Measurements from ENCODE around the gene PGAM2. TPM values are rescaled to one million over a fixed set of nuclear protein-coding genes. Genes with fewer than 3 reads are reported as not detected.

PGAM2 gene
- total RNA-seq, 1 donor from 2014 or later: 671 TPM

DNA sequence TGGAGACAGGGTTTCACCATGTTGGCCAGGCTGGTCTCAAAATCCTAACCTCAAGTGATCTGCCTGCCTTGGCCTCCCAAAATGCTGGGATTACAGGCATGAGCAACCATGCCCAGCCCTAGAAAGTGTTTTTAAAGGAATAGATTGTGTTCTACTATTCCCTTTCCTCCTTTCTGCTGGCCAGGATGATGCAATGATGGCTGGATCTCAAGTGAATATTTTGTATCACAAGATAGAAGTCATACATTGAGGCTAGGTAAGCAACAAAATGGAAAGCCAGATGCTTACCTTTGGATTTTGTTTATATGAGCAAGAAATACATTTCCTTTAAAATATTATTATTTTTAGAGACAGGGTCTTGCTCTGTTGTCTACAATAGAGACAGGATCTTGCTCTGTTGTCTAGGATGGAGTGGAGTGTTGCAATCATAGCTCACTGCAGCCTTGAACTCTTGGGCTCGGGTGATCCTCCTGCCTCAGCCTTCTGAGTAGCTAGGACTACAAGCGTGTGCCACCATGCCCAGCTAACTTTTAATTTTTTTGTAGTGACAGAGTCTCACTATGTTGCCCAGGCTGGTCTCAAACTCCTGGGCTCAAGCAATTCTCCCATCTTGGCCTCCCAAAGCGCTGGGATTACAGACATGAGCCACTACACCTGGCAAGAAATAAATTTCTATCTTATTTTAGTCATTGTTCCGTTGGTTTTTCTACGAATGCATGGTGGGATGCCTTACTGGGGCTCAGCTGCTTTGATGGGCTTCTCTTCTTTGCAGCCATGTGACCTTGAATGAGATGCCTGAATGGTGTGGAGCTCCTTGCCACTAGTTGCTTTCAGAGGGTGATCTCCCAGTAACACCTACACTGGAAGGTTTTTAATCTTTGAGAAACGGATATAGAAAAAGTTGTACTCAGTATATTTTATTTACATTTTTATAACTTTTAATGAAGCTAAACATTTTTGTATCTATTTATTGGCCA is 33.0 kb upstream of the PGAM2 start:
- no peak overlapping the region for H3K4me3 ChIP-seq
- DNase-seq: no peak
- H3K9me3 ChIP-seq (replicated peaks): no peaks in the 10 kb centered on the region
- H3K36me3 ChIP-seq: no peaks in the 10 kb centered on the region
- no peak overlapping the region for H3K27ac ChIP-seq (replicated peaks)
- TF ChIP-seq, protein P1, sequence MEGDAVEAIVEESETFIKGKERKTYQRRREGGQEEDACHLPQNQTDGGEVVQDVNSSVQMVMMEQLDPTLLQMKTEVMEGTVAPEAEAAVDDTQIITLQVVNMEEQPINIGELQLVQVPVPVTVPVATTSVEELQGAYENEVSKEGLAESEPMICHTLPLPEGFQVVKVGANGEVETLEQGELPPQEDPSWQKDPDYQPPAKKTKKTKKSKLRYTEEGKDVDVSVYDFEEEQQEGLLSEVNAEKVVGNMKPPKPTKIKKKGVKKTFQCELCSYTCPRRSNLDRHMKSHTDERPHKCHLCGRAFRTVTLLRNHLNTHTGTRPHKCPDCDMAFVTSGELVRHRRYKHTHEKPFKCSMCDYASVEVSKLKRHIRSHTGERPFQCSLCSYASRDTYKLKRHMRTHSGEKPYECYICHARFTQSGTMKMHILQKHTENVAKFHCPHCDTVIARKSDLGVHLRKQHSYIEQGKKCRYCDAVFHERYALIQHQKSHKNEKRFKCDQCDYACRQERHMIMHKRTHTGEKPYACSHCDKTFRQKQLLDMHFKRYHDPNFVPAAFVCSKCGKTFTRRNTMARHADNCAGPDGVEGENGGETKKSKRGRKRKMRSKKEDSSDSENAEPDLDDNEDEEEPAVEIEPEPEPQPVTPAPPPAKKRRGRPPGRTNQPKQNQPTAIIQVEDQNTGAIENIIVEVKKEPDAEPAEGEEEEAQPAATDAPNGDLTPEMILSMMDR (IDR thresholded peaks at IDR 0.05; ENCODE audit: borderline replicate concordance): no peak
- H3K4me1 ChIP-seq: peaks cover 20% of the 10 kb centered on the region
- intact Hi-C loops (cut with micrococcal nuclease): no loop called here
- H3K27me3 ChIP-seq (ENCODE audit: low read depth): no peaks in the 10 kb centered on the region

DNA sequence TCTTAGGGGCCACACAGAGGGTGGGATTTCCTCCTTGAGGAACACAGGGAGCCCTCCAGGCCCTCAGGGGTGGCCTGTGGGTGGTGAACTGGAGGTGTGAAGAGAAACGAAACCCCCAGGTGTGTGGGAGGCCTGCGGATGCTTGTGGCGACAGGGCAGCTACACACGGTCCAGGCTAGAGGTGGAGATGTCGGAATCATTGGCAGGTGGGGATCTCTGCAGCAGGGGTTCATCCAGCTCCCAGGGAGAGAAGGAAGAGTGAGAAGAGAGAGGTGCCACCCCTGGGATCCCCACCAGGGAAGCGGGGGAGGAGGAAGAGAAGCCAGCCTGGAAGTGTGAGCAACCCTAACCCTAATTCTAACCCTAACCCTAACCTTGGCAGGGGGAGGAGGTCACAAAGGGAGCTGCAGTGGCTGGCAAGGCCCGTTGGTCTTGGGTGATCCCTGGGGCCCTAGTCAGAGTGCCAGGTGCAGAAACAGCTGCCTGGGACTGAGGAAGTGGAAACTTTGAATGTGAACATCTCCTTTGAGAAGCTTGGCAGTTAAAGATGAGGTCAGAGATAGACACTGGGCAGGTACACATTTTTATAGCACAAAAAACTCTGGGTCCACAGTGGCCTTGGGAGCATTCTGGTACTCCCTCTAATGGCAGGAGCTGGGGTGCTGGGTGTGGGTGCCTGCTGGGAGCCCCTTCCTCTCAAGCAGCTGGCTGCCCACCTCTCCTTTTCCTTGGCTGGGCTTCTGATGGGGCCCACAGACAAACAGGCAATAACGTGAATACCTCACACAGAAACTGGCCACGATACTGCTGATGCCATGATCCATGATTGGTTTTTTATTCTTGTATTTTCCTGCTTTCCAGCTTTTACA is 31.9 kb upstream of the PGAM2 start:
- H3K9me3 ChIP-seq (replicated peaks): no peaks in the 10 kb centered on the region
- H3K27me3 ChIP-seq (ENCODE audit: low read depth): no peaks in the 10 kb centered on the region
- H3K27ac ChIP-seq (replicated peaks): no peak overlapping the region
- no peak for DNase-seq
- no peak overlapping the region for H3K4me3 ChIP-seq
- H3K36me3 ChIP-seq: no peaks in the 10 kb centered on the region
- peaks cover 20% of the 10 kb centered on the region for H3K4me1 ChIP-seq
- TF ChIP-seq, protein P1 (IDR thresholded peaks at IDR 0.05; ENCODE audit: borderline replicate concordance): no peak
- intact Hi-C loops (cut with micrococcal nuclease): no loop called here

DNA sequence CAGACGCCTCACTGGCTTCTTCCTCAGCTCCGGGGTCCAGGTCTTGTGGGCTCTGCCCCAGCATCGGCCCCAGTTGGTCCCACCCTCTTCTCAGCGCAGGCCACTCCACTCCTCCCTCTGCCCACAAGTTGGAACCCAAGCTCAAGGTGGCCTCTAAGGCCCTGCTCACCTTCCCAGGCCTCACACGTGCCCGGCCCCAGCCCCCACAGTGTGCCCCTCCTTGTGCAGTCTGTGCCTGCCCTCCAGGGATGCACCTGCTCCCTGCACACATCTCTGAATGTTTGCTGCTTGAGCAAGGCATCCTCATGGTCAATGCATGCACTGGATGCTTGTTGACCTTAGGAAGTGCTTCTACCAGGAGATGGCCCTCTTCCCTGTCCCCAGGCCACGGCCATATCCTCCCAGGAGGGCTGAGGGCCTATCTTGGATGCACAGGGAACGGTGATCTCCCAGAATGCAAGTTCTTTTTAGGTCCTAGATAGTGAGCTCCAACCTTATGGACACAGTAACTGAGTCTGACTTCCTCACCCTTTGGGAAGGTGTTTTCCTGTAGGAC is 31.0 kb upstream of the PGAM2 start:
- TF ChIP-seq, protein P1 (IDR thresholded peaks at IDR 0.05; ENCODE audit: borderline replicate concordance): no peak
- H3K27ac ChIP-seq (replicated peaks): no peak overlapping the region
- intact Hi-C loops (cut with micrococcal nuclease): no loop called here
- no peak overlapping the region for H3K4me3 ChIP-seq
- no peaks in the 10 kb centered on the region for H3K9me3 ChIP-seq (replicated peaks)
- DNase-seq: no peak
- H3K36me3 ChIP-seq: no peaks in the 10 kb centered on the region
- H3K27me3 ChIP-seq (ENCODE audit: low read depth): no peaks in the 10 kb centered on the region
- H3K4me1 ChIP-seq: peaks cover 20% of the 10 kb centered on the region

DNA sequence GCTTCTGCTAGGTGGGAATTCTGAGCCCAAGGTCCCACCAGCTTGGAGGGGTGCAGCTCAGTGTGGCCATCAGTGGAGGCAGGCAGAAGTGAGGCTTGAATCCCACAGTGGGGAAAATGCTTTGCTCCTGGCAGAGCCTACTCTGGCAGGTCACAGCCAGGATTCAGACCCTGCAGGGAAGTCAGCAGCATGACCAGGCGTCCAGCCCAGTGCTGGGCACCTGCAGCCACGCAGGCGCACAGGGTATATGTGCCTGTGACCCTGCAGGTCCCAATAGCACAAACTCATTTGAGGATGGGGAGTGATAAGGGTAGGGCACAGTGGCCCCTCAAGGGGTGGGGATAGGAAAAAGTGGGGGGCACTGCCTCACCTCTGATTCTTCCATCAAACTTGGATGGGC is 30.4 kb upstream of the PGAM2 start:
- no peaks in the 10 kb centered on the region for H3K9me3 ChIP-seq (replicated peaks)
- H3K27me3 ChIP-seq (ENCODE audit: low read depth): no peaks in the 10 kb centered on the region
- TF ChIP-seq, protein P1 (IDR thresholded peaks at IDR 0.05; ENCODE audit: borderline replicate concordance): no peak
- H3K4me1 ChIP-seq: peaks cover 16% of the 10 kb centered on the region
- intact Hi-C loops (cut with micrococcal nuclease): no loop called here
- no peaks in the 10 kb centered on the region for H3K36me3 ChIP-seq
- no peak overlapping the region for H3K27ac ChIP-seq (replicated peaks)
- no peak overlapping the region for H3K4me3 ChIP-seq
- no peak for DNase-seq

- intact Hi-C loops (cut with micrococcal nuclease): no loop called here
- no peak overlapping the region for H3K4me3 ChIP-seq
- DNase-seq: no peak
- H3K27ac ChIP-seq (replicated peaks): no peak overlapping the region
- TF ChIP-seq, protein P1 (IDR thresholded peaks at IDR 0.05; ENCODE audit: borderline replicate concordance): no peak
- no peaks in the 10 kb centered on the region for H3K27me3 ChIP-seq (ENCODE audit: low read depth)
- H3K9me3 ChIP-seq (replicated peaks): no peaks in the 10 kb centered on the region
- H3K36me3 ChIP-seq: no peaks in the 10 kb centered on the region
- H3K4me1 ChIP-seq: peaks cover 8% of the 10 kb centered on the region
Observed at GRCh38 chr7:44094883-44095592, 29.7 kb upstream of the PGAM2 start.

Data from left ventricle myocardium inferior (tissue), 1 donor.